Measurements from ENCODE around the gene ZSWIM8. TPM values are rescaled to one million over a fixed set of nuclear protein-coding genes. Genes with fewer than 3 reads are reported as not detected.

ZSWIM8 gene
- polyA plus RNA-seq, 3 donors = 7.8 to 150 (median 19.2) TPM

GRCh38 chr10:73810735-73811465 is 25.5 kb downstream of the ZSWIM8 start:
- Mint-ChIP-seq H3K27ac (peak overlapping the region; percentile 92 to 97 (median 93)), H3K9me3 (peaks cover 0 to under 1% (median 0%) of the 10 kb centered on the region in 7 donors), H3K4me3 (peak overlapping the region; percentile 90 to 94), H3K36me3 (peaks cover 57 to 64% of the 10 kb centered on the region in 2 donors), H3K4me1 (peaks cover 39% of the 10 kb centered on the region), H3K27me3 (ENCODE audit: low read depth in 3 of 3) (no peaks in the 10 kb centered on the region)
- Histone ChIP-seq H4K20me1 (ENCODE audit: insufficient read depth, low read length) (peaks cover 25% of the 10 kb centered on the region), H3K9ac (ENCODE audit: insufficient read depth, low read length, poor library complexity, severe bottlenecking) (peak overlapping the region; percentile 94), H3K4me3 (replicated peaks in 1 of 3; ENCODE audit: low read depth in 2 of 3, low read length in 3 of 3) (peak overlapping the region; percentile 69 to 93 (median 72)), H3K36me3 (replicated peaks in 1 of 2; ENCODE audit: control insufficient read depth in 1 of 2, insufficient read depth in 2 of 2, low read length in 2 of 2) (peaks cover 51 to 61% of the 10 kb centered on the region in 2 donors), H3K27ac (ENCODE audit: low read depth in 1 of 2, low read length in 2 of 2) (peak overlapping the region; percentile 81 to 91), H3K79me2 (ENCODE audit: insufficient read depth, low read length) (peaks cover 54% of the 10 kb centered on the region), H3K4me2 (replicated peaks; ENCODE audit: extremely low read depth, low read length, poor library complexity, severe bottlenecking) (peak overlapping the region; percentile 91), H3K4me1 (ENCODE audit: control insufficient read depth in 1 of 2, insufficient read depth in 2 of 2, low read length in 2 of 2) (peaks cover 27 to 31% of the 10 kb centered on the region in 2 donors), H3K27me3 (ENCODE audit: control insufficient read depth in 2 of 2, insufficient read depth in 2 of 2, low read length in 2 of 2) (no peaks in the 10 kb centered on the region), H3K9me3 (replicated peaks in 1 of 2; ENCODE audit: control insufficient read depth in 1 of 2, insufficient read depth in 1 of 2, low read length in 2 of 2) (no peaks in the 10 kb centered on the region), H2AFZ (ENCODE audit: insufficient read depth, low read depth, low read length, poor library complexity, severe bottlenecking) (peak overlapping the region; percentile 60)
- TF ChIP-seq, protein P1, sequence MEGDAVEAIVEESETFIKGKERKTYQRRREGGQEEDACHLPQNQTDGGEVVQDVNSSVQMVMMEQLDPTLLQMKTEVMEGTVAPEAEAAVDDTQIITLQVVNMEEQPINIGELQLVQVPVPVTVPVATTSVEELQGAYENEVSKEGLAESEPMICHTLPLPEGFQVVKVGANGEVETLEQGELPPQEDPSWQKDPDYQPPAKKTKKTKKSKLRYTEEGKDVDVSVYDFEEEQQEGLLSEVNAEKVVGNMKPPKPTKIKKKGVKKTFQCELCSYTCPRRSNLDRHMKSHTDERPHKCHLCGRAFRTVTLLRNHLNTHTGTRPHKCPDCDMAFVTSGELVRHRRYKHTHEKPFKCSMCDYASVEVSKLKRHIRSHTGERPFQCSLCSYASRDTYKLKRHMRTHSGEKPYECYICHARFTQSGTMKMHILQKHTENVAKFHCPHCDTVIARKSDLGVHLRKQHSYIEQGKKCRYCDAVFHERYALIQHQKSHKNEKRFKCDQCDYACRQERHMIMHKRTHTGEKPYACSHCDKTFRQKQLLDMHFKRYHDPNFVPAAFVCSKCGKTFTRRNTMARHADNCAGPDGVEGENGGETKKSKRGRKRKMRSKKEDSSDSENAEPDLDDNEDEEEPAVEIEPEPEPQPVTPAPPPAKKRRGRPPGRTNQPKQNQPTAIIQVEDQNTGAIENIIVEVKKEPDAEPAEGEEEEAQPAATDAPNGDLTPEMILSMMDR (IDR thresholded peaks at IDR 0.05) = no peak
- intact Hi-C loops (cut with micrococcal nuclease) = loop anchor here (2.0 to 5.0 kb wide), 2 partner anchors 24 to 66 kb away; no protein-coding TSS in a partner anchor
- DNase-seq = peak in 2 of 3 donors; percentile 16 to 40
- under 1% methylated on average over 63 of the region's 63 CpGs for WGBS (ENCODE audit: insufficient coverage)

GRCh38 chr10:73812657-73813056 is 27.3 kb downstream of the ZSWIM8 start:
- peak overlapping the region; percentile 37 for H3K4me2 ChIP-seq (replicated peaks; ENCODE audit: extremely low read depth, low read length, poor library complexity, severe bottlenecking)
- H3K27ac ChIP-seq (ENCODE audit: low read depth in 1 of 2, low read length in 2 of 2) = no peak overlapping the region
- peaks cover 33 to 53% of the 10 kb centered on the region in 2 donors for H3K36me3 ChIP-seq (replicated peaks in 1 of 2; ENCODE audit: control insufficient read depth in 1 of 2, insufficient read depth in 2 of 2, low read length in 2 of 2)
- no peaks in the 10 kb centered on the region for H3K9me3 Mint-ChIP-seq
- peak overlapping the region in 4 of 7 donors; percentile 26 to 71 (median 44) for H3K27ac Mint-ChIP-seq
- H3K36me3 Mint-ChIP-seq = peaks cover 47 to 58% of the 10 kb centered on the region in 2 donors
- peaks cover 8% of the 10 kb centered on the region for H4K20me1 ChIP-seq (ENCODE audit: insufficient read depth, low read length)
- intact Hi-C loops (cut with micrococcal nuclease) = loop anchor here in 1 of 2 donors (5.0 kb wide), 1 partner anchor 65 kb away; no protein-coding TSS in a partner anchor
- TF ChIP-seq, protein P1 (IDR thresholded peaks at IDR 0.05) = no peak
- H3K4me1 Mint-ChIP-seq = peaks cover 47% of the 10 kb centered on the region
- peaks cover 45 to 49% of the 10 kb centered on the region in 2 donors for H3K4me1 ChIP-seq (ENCODE audit: control insufficient read depth in 1 of 2, insufficient read depth in 2 of 2, low read length in 2 of 2)
- H3K9ac ChIP-seq (ENCODE audit: insufficient read depth, low read length, poor library complexity, severe bottlenecking) = no peak overlapping the region
- H3K27me3 Mint-ChIP-seq (ENCODE audit: low read depth in 3 of 3) = peaks cover 0 to 2% (median 0%) of the 10 kb centered on the region in 3 donors
- no peaks in the 10 kb centered on the region for H3K9me3 ChIP-seq (replicated peaks in 1 of 2; ENCODE audit: control insufficient read depth in 1 of 2, insufficient read depth in 1 of 2, low read length in 2 of 2)
- no peak overlapping the region for H3K4me3 ChIP-seq (replicated peaks in 1 of 3; ENCODE audit: low read depth in 2 of 3, low read length in 3 of 3)
- no peak overlapping the region for H2AFZ ChIP-seq (ENCODE audit: insufficient read depth, low read depth, low read length, poor library complexity, severe bottlenecking)
- H3K4me3 Mint-ChIP-seq = no peak overlapping the region
- no peak for DNase-seq
- H3K27me3 ChIP-seq (ENCODE audit: control insufficient read depth in 2 of 2, insufficient read depth in 2 of 2, low read length in 2 of 2) = no peaks in the 10 kb centered on the region
- H3K79me2 ChIP-seq (ENCODE audit: insufficient read depth, low read length) = peaks cover 39% of the 10 kb centered on the region
- 91% methylated on average over 3 of the region's 4 CpGs for WGBS (ENCODE audit: insufficient coverage)
